Suppressor macrophage treated with lipopolysaccharide for 1 hour (primary cell): Measurements from ENCODE around the gene TRMT11.

ENCODE experiments used
- DNase-seq, 3 donors: peaks; one replicate each; pipeline ENCODE4 v3.0.0-alpha.2; 2020 to 2022

The TRMT11 gene

GRCh38 chr6:125994670-125995488 is 8.5 kb downstream of the TRMT11 start:
- no peak for DNase-seq

- peak; percentile 77 to 82 (median 82) for DNase-seq
These were observed 9.7 kb downstream of the TRMT11 start for GRCh38 chr6:125995972-125996580.

GRCh38 chr6:126002755-126003679 is 16.7 kb downstream of the TRMT11 start:
- DNase-seq: no peak

GRCh38 chr6:126007800-126008199 is 21.5 kb downstream of the TRMT11 start:
- no peak for DNase-seq

- DNase-seq: no peak
These were observed 23.7 kb downstream of the TRMT11 start for GRCh38 chr6:126010040-126010439.

GRCh38 chr6:126015863-126016262 is 29.5 kb downstream of the TRMT11 start:
- DNase-seq: no peak

- DNase-seq: no peak
These were observed 30.3 kb downstream of the TRMT11 start for GRCh38 chr6:126016591-126016990.

- no peak for DNase-seq
These were observed 31.3 kb downstream of the TRMT11 start for GRCh38 chr6:126017668-126018067.

GRCh38 chr6:126020305-126021050 is 34.1 kb downstream of the TRMT11 start:
- no peak for DNase-seq

GRCh38 chr6:126023474-126023873 is 37.1 kb downstream of the TRMT11 start:
- DNase-seq: peak in 1 of 3 donors; percentile 4

- DNase-seq: peak; percentile 18 to 64 (median 58)
These were observed 39.7 kb downstream of the TRMT11 start for GRCh38 chr6:126026001-126026400.

GRCh38 chr6:126027601-126028000 is 41.3 kb downstream of the TRMT11 start:
- no peak for DNase-seq

GRCh38 chr6:126030045-126030444 is 43.7 kb downstream of the TRMT11 start:
- DNase-seq: no peak

- peak; percentile 34 to 55 (median 42) for DNase-seq
These were observed 47.4 kb downstream of the TRMT11 start for GRCh38 chr6:126033696-126034095.

GRCh38 chr6:126034656-126035055 is 48.3 kb downstream of the TRMT11 start:
- no peak for DNase-seq

GRCh38 chr6:126035764-126036163 is 49.4 kb downstream of the TRMT11 start:
- DNase-seq: no peak

- DNase-seq: no peak
These were observed 51.9 kb downstream of the TRMT11 start for GRCh38 chr6:126038234-126038633.

- DNase-seq: no peak
These were observed 52.9 kb downstream of the TRMT11 start for GRCh38 chr6:126039284-126039683.

- DNase-seq: no peak
These were observed 54.1 kb downstream of the TRMT11 start for GRCh38 chr6:126040394-126040793.

GRCh38 chr6:126040826-126041225 is 54.5 kb downstream of the TRMT11 start:
- peak; percentile 42 to 73 (median 65) for DNase-seq

- no peak for DNase-seq
These were observed 55.2 kb downstream of the TRMT11 start for GRCh38 chr6:126041516-126041915.

- DNase-seq: no peak
These were observed 55.7 kb downstream of the TRMT11 start for GRCh38 chr6:126042001-126042419.
